ENCODE data around the gene NPIPB8. TPM values are rescaled to one million over a fixed set of nuclear protein-coding genes. Genes with fewer than 3 reads are reported as not detected.
"Not testable (repeated sequence)": the region's sequence is repeated elsewhere in the genome, so short reads cannot be mapped to it uniquely, and the experiment has no call there.

The NPIPB8 gene
- total RNA-seq, 1 donor from 2014 or later = not detected

GRCh38 chr16:28636093-28636823 lies 1.6 kb upstream of the NPIPB8 start:
- not testable (repeated sequence) for DNase-seq (ENCODE audit: low spot score)

- DNase-seq (ENCODE audit: low spot score) = not testable (repeated sequence)
These were observed 494 bp downstream of the NPIPB8 start for GRCh38 chr16:28638359-28638758.

GRCh38 chr16:28639959-28640358 lies 2.1 kb downstream of the NPIPB8 start:
- DNase-seq (ENCODE audit: low spot score) = not testable (repeated sequence)

GRCh38 chr16:28666264-28666663 lies 28.4 kb downstream of the NPIPB8 start:
- DNase-seq (ENCODE audit: low spot score) = not testable (repeated sequence)

GRCh38 chr16:28667480-28667879 lies 29.6 kb downstream of the NPIPB8 start:
- DNase-seq (ENCODE audit: low spot score) = not testable (repeated sequence)

GRCh38 chr16:28668199-28668598 lies 30.3 kb downstream of the NPIPB8 start:
- not testable (repeated sequence) for DNase-seq (ENCODE audit: low spot score)

GRCh38 chr16:28688327-28688952 lies 50.6 kb downstream of the NPIPB8 start:
- DNase-seq (ENCODE audit: low spot score) = not testable (repeated sequence)

GRCh38 chr16:28689425-28689824 lies 51.6 kb downstream of the NPIPB8 start:
- DNase-seq (ENCODE audit: low spot score) = not testable (repeated sequence)

GRCh38 chr16:28691722-28692121 lies 53.9 kb downstream of the NPIPB8 start:
- not testable (repeated sequence) for DNase-seq (ENCODE audit: low spot score)

- DNase-seq (ENCODE audit: low spot score) = not testable (repeated sequence)
These were observed 55.5 kb downstream of the NPIPB8 start for GRCh38 chr16:28693257-28693950.

GRCh38 chr16:28699792-28700191 lies 61.9 kb downstream of the NPIPB8 start:
- DNase-seq (ENCODE audit: low spot score) = not testable (repeated sequence)

GRCh38 chr16:28700349-28700748 lies 62.5 kb downstream of the NPIPB8 start:
- DNase-seq (ENCODE audit: low spot score) = not testable (repeated sequence)

- not testable (repeated sequence) for DNase-seq (ENCODE audit: low spot score)
These were observed 63.5 kb downstream of the NPIPB8 start for GRCh38 chr16:28701384-28701783.

GRCh38 chr16:28704246-28704645 lies 66.4 kb downstream of the NPIPB8 start:
- DNase-seq (ENCODE audit: low spot score) = not testable (repeated sequence)

Other genes with a start within 250 kb of the NPIPB8 start
- 65.2 TPM for gene EIF3CL, start 234.2 kb upstream of the NPIPB8 start, total RNA-seq
- gene NPIPB7, start 165.7 kb upstream of the NPIPB8 start, total RNA-seq = 0.20 TPM
- 38.1 TPM for gene CLN3, start 146.0 kb upstream of the NPIPB8 start, total RNA-seq
- 3.3 TPM for gene APOBR, start 143.4 kb upstream of the NPIPB8 start, total RNA-seq
- not detected for gene IL27, start 131.2 kb upstream of the NPIPB8 start, total RNA-seq
- gene NUPR1, start 99.1 kb upstream of the NPIPB8 start, total RNA-seq = 44.9 TPM
- 18.8 TPM for gene SGF29, start 84.1 kb upstream of the NPIPB8 start, total RNA-seq
- 1.1 TPM for gene SULT1A2, start 41.0 kb upstream of the NPIPB8 start, total RNA-seq
- 23.2 TPM for gene SULT1A1, start 28.0 kb upstream of the NPIPB8 start, total RNA-seq
- 381 TPM for gene EIF3C, start 73.4 kb downstream of the NPIPB8 start, total RNA-seq
- not detected for gene NPIPB9, start 113.7 kb downstream of the NPIPB8 start, total RNA-seq
- 113 TPM for gene ATXN2L, start 184.9 kb downstream of the NPIPB8 start, total RNA-seq
- 163 TPM for gene TUFM, start 208.3 kb downstream of the NPIPB8 start, total RNA-seq
- 88.1 TPM for gene SH2B1, start 225.8 kb downstream of the NPIPB8 start, total RNA-seq
- gene ATP2A1, start 240.4 kb downstream of the NPIPB8 start, total RNA-seq = 0.83 TPM

All from mucosa of gallbladder (tissue), 1 donor.